Stimulated activated CD4-positive, alpha-beta T cell treated with anti-CD3 and anti-CD28 coated beads, TNF-alpha, amount 100 ng/mL, for 48 hours (primary cell): ENCODE measurements around the gene MIOX.

Experiments
- DNase-seq, 3 donors: peaks; one replicate each; pipeline ENCODE4 v3.0.0-alpha.2; 2020; ENCODE audit warnings: low read depth in 3 of 3

Gene MIOX

GRCh38 chr22:50473855-50474671 lies 12.6 kb upstream of the MIOX start:
- no peak for DNase-seq

- peak; percentile 71 to 88 (median 80) for DNase-seq
Measured at GRCh38 chr22:50474710-50475651, 11.7 kb upstream of the MIOX start, which contains the start of gene SBF1. SBF1 (minus strand) TSS chr22:50475035; CDS start chr22:50474840, 195 bp downstream.

GRCh38 chr22:50475652-50476002 lies 11.0 kb upstream of the MIOX start:
- no peak for DNase-seq

- DNase-seq, result no peak
Measured at GRCh38 chr22:50476868-50477267, 9.8 kb upstream of the MIOX start.

- DNase-seq, result no peak
Measured at GRCh38 chr22:50477923-50478322, 8.7 kb upstream of the MIOX start.

- DNase-seq, result no peak
Measured at GRCh38 chr22:50479721-50480120, 6.9 kb upstream of the MIOX start.

GRCh38 chr22:50481045-50481439 lies 5.6 kb upstream of the MIOX start:
- no peak for DNase-seq

GRCh38 chr22:50481440-50482106 lies 5.1 kb upstream of the MIOX start, which contains the start of gene ADM2:
ADM2 (plus strand) TSS chr22:50481543; CDS start chr22:50481848, 305 bp downstream.
- peak in 2 of 3 donors; percentile 41 to 60 for DNase-seq

GRCh38 chr22:50482107-50483074 lies 4.3 kb upstream of the MIOX start:
- DNase-seq, result no peak

GRCh38 chr22:50483106-50483505 lies 3.6 kb upstream of the MIOX start:
- no peak for DNase-seq

- DNase-seq, result no peak
Measured at GRCh38 chr22:50483556-50483955, 3.1 kb upstream of the MIOX start.

- no peak for DNase-seq
Measured at GRCh38 chr22:50483977-50484853, 2.4 kb upstream of the MIOX start.

- no peak for DNase-seq
Measured at GRCh38 chr22:50485221-50486131, 1.2 kb upstream of the MIOX start.

- no peak for DNase-seq
Measured at GRCh38 chr22:50487290-50488005, 789 bp downstream of the MIOX start.

- no peak for DNase-seq
Measured at GRCh38 chr22:50488006-50488677, 1.5 kb downstream of the MIOX start.

- no peak for DNase-seq
Measured at GRCh38 chr22:50488886-50489285, 2.2 kb downstream of the MIOX start.
